HG03045 (cell line): ENCODE measurements around the gene OR4D11.
"Not testable (repeated sequence)": the region's sequence is repeated elsewhere in the genome, so short reads cannot be mapped to it uniquely, and the experiment has no call there.

Experiments used
- ATAC-seq: cut with Tn5 transposase; IDR thresholded peaks from one replicate; pipeline ENCODE4 v1.9.1; 2021; ENCODE audit warnings: mild to moderate bottlenecking, moderate library complexity; ENCODE audit not compliant: unreplicated experiment

The OR4D11 gene

GRCh38 chr11:59547605-59548308, 44.4 kb downstream of the OR4D11 start:
- ATAC-seq, result not testable (repeated sequence)

GRCh38 chr11:59548309-59548656, 44.9 kb downstream of the OR4D11 start:
- ATAC-seq, result no peak

- peak; percentile 94 for ATAC-seq
Measured at GRCh38 chr11:59550368-59550841, 47.0 kb downstream of the OR4D11 start.

GRCh38 chr11:59550842-59551658, 47.7 kb downstream of the OR4D11 start:
- ATAC-seq, result peak; percentile 29

- no peak for ATAC-seq
Measured at GRCh38 chr11:59551659-59552521, 48.5 kb downstream of the OR4D11 start.

GRCh38 chr11:59552844-59553243, 49.5 kb downstream of the OR4D11 start:
- no peak for ATAC-seq

GRCh38 chr11:59553323-59553722, 49.9 kb downstream of the OR4D11 start:
- no peak for ATAC-seq
